GM18909 (cell line): Measurements from ENCODE around the gene NTF4.

Experiments used
- ATAC-seq: cut with Tn5 transposase; IDR thresholded peaks from one replicate; pipeline ENCODE4 v1.9.1; 2021; ENCODE audit warnings: mild to moderate bottlenecking; ENCODE audit not compliant: unreplicated experiment, poor library complexity

The NTF4 gene, protein sequence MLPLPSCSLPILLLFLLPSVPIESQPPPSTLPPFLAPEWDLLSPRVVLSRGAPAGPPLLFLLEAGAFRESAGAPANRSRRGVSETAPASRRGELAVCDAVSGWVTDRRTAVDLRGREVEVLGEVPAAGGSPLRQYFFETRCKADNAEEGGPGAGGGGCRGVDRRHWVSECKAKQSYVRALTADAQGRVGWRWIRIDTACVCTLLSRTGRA

DNA sequence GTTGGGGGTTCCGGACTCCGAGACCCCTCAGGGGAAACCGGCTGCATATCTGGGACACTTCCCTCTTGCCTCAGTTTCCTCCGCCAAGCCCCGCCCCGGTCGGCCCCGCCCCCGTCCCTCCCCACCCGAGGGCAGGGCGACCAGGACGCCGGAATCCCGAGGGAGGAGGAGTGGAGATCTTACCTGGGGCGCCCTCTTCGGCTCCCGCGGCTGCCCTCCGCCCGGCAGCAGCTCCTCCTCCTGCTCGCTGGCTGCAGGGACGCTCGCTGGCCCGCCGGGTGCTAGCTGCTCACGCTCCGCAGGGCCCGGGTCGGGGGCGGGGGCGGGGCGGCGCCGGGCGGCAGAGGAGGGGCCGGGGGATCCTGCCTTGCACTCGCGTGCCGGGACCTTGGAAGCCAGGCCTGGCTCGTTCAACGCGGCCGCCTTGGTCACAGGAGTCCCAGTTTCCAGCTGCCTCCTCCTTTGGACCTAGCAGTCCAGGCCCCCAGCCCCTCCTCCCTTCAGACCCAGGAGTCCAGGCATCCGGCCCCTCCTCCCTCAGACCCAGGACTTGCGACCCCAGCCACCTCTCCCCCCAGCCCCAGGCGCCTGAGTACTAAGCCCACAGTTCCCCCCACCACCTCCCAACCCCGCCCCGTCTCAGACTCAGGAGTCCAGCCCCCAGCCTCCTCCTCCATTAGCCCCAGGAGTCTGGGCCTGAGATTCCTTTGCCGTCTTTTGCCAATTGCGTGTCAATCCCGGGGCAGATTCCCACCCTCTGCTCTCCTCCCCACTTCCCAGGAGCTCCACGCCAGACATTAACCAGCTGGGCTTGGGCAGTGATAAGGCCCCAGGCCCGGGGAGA lies at the start of gene NTF4:
Gene NTF4 (minus strand): TSS at position 51 of the 844 bp plus-strand sequence. CDS start 2,821 bp downstream, outside the sequence.
- ATAC-seq: no peak

DNA sequence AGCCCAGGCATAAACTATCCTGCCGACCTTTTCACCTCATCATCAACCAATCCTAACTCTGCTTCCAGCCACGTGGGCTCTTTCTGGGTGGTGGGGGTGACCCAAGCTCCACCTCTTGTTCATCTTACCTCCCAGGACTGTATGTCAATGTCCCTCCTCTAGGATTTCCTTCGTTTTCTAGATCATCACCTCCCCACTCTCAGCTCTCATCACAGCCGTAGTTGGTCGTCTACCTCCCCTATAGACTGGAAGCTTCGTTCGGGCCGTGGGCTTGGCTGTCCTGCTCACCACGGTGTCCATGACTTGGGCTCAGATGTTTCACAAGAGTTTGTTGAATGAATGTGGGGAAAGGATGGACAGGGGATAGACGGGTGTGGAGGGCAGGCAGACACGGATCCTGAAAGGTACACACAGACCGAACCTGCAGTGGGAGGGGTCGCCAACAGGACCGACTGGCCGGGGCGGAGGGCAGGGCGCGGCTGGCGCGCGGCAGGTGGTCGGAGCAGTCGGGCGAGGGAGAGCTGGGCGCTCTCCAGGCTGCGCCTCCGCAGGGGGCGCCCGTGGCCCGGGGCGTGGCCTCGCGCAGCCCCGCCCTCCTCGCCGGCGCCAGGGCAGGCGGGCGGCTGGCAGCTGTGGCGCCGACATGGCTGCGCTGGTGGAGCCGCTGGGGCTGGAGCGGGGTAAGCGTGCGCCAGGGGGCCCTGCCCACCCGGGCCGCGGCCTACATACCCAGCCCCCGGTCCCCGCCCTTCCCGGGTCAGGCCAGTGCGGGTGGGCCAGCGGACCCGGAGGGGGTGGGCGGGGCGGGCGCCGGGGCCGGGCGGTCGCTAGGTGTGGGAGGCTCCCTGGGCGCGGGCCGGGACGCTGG lies 49.4 kb upstream of the NTF4 start, which contains the start of gene LIN7B:
Gene LIN7B (plus strand): TSS at position 609 of the 868 bp plus-strand sequence. CDS start 35 bp downstream, at position 644.
- ATAC-seq: no peak

DNA sequence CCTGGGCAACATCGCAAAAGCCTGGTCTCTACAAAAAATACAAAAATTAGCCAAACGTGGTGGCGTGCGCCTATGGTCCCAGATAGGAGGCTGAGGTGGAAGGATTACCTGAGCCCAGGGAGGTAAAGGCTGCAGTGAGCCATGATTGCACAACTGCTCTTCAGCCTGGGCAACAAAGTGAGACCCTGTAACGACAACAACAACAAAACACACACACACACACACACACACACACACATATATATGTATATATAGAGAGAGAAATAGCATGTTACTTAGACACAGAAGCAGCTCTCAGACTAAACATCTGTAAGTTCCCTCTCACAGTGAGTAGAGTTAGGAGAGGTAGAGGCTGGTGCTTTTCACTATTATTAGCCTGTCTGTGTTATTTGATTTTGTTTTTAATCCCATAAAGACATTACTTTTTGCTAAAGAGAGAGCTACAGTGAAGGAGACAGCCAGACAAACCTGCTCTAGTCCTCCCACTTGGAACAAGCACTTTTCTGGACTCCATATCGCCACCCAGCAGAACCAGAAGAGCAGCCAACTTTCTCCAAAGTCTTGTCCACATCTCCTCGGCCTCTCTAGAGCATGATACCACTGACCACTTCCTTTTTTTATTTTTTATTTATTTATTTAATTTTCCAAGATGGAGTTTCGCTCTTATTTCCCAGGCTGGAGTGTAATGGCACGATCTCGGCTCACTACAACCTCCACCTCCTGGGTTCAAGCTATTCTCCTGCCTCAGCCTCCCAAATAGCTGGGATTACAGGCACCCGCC lies 46.8 kb upstream of the NTF4 start:
- no peak for ATAC-seq

DNA sequence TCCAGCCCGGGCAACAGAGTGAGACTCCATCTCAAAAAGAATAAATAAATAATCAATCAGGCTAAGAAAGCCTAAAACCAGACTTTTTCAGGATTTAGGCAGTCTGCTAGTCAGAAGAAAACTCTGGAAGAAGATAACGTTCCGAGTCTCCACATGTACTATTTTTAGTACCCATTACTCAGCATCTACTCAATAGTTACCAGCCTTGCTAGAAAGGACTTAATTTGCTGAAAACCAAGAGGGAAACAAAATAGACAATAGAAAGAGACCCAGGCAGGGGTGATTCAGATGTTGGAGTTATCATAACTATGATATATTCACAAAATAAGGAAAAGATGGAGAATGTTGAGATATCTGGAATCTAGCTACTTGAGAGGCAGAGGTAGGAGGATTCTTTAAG lies 45.9 kb upstream of the NTF4 start:
- ATAC-seq: no peak

DNA sequence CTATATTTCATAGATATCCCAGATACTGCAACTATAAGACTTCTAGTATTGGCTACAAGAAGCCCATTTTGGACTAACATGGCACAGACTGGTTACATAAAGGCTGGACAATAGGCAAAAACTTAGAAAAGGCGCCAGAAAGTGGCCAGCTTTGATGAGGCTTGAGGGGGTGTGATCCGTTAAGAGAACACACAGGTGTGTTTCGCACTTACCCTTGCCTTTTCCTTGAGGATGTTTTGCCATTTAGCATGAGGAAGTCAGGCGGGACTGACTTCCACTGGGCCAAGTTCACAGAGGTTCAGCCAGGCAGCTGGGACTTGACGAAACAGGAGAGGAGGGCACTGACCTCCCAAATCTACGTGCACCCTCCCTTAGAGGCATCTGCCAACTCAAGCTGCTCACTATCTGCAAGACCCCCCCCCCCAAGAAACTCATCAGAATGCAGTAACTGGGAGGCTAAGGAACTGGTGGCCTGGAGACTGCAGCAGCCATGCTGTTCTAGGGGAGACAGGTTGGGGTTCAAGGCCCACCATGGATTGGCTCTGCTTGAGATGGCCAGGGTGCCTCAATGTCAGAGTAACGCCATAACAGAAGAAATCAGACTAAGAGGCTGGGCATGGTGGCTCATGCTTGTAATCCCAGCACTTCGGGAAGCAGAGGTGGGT lies 45.1 kb upstream of the NTF4 start:
- ATAC-seq: no peak

DNA sequence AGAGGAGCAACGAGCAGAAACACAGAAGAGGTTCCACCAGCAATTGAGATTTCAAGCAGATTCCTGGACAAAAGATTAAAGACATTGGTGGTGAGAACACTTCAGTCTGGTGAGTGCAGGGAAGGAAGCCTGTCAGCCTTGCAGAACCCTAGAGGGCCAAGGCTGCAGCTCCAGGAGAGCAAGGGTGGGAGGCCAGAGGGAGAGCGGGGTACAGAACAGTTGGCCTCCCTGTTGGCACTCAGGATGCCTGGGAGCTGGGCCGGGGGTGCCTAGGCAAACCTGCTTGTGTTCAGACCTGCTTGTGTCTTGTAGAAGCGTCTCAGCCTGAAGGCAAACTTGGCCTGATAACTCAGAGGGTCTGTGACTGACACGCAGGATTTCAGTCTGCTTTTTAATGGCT lies 44.4 kb upstream of the NTF4 start:
- no peak for ATAC-seq

DNA sequence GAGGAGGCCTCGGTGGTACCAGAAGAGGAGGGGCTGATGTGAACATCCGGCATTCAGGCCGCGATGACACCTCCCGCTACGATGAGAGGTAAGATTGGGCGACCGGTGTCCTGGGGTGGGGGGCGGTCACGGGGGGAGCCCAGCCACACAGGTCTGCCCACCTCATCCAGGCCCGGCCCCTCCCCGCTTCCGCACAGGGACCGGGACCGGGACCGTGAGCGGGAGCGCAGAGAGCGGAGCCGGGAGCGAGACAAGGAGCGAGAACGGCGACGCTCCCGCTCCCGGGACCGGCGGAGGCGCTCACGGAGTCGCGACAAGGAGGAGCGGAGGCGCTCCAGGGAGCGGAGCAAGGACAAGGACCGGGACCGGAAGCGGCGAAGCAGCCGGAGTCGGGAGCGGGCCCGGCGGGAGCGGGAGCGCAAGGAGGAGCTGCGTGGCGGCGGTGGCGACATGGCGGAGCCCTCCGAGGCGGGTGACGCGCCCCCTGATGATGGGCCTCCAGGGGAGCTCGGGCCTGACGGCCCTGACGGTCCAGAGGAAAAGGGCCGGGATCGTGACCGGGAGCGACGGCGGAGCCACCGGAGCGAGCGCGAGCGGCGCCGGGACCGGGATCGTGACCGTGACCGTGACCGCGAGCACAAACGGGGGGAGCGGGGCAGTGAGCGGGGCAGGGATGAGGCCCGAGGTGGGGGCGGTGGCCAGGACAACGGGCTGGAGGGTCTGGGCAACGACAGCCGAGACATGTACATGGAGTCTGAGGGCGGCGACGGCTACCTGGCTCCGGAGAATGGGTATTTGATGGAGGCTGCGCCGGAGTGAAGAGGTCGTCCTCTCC lies 43.2 kb upstream of the NTF4 start:
- no peak for ATAC-seq

DNA sequence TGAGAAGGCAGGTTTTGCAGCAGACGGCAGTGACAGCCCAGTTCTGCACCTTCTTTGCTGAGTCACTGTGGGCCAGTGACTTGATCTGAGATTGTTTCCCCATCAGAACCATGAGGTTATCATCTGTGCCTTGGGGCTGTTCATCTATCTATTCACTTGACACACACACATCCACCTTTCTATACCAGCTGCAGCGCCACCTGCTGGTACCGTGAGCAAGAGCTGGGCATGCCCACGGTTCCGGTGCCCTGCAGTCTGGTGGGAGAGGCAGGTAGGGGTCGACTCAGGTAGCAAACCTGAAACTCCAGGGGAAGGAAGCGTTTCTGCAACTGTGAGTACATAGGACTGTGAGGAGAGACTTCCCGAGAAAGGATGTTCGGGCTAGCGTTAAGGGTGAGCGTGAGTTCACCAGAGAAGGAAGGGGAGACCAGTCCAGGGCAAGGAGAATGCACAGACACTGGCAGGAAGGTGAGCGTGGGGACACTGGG lies 42.1 kb upstream of the NTF4 start:
- ATAC-seq: no peak

DNA sequence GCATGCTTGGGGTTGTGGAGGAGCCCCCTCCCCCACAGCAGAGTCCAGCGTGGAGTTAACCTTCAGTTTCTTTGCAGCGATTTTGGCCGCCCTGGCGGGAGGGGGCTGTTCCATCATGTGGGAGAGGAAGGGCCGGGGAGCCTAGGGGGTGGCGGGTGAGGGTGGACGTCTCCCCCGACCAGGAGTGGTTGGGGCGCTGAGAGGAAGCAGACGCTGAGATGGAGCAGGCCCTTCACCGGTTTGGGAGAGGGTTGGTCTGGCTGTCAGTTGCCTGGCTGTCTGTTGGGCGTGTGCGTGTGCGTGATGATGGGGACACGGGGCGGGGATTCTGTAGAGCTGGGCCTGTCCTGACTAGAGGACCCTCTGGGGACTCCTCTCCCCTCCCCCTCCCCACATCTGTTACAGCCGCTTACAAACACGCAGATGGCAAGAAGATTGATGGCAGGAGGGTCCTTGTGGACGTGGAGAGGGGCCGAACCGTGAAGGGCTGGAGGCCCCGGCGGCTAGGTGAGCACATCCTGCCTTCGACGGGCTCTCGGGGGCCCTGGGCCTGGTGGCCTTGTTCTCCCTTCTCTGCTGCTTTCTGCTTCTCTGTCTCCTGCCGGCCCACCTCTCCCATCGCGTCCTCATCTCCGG lies 39.7 kb upstream of the NTF4 start:
- ATAC-seq: no peak

DNA sequence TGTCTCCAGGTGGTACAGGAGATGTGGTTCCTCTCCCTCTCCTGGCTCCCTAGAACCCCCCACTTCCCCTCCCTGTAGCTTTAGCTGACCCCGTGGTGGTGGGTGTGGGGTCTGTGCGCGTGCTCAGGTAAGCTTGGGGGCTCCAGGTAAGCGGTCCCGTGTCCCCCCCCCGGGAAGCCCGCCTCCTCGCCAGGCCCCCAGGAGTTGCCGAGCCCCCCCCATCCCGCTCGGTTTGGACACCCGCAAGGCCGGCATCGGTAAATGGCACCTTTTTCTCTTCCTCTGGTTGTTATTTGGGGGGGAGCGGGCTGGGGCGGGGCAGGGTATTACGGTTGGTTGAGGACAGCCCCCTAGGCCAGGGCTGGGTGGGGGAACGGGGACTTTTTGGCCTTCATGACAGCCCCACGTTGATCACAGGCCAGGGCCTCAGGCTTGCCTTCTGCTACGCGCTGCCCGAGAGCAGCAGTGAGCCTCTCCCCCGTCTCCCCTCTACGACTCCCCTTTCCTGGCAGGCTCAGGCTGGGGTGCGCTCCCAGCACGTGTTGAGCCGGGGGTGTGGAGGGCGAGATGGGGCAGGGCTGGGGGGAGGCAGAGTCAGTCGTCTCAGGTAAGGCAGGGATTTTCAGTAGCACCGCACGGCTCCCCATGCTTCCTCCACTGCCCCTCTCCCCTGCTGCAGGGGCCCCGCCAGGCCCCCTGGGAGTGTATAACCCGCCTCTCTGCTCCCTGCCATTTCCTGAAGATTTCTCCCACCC lies 38.9 kb upstream of the NTF4 start:
- ATAC-seq: no peak

DNA sequence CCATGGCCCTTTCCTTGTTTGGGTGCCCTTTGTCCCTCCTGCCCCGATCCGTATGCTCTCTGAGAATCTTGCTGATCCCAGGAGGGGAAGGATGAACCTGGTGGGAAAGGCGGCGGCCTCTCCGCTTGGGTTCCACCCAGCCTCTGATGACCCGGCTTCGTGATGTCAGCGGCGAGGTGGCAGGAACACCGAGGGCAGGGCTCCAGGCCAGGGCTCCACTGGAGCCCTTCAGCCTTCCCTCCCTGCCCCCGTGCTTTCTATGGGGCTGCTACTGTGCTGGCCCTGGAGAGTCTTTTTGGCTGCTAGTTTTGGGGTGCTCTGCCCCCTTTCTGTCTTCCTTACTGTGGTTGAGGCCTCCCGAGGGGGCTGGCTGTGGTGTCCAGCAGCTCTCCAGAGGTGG lies 37.7 kb upstream of the NTF4 start:
- no peak for ATAC-seq

DNA sequence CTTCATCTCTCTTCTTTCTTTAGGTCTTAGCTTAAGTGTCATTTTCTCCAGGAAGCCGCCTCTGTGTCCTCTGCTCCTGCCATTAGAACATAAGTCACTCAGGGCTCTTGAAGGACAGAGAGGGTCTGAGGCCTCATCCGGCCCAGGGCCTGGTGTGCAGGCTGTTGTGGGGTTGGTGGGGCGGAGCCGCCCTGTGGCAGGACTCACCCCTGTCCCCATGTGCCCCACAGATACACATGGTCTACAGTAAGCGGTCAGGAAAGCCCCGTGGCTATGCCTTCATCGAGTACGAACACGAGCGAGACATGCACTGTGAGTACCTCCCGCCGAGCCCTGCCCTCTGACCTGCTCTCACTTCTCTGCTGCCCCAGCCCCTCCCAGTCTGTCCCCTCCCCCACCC lies 36.5 kb upstream of the NTF4 start:
- no peak for ATAC-seq

DNA sequence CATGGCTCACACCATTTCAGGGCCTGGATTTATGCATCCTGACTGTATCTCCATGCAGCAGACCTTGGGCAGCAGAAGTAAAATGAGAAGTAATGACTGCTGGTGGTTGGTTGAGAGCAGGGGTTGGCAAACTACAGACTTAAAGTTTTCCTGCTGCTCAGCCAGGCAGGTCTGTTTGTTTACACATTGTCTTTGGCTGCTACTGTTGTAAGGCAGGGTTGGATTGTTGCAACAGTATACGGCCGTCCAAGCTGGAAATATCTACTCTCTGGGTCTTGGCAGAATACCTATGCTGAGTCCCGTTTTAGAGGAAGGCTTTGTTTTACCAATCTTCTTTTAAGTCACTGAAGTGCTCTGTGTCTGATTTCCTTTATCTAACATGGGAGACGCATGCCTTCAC lies 34.2 kb upstream of the NTF4 start:
- ATAC-seq: no peak

DNA sequence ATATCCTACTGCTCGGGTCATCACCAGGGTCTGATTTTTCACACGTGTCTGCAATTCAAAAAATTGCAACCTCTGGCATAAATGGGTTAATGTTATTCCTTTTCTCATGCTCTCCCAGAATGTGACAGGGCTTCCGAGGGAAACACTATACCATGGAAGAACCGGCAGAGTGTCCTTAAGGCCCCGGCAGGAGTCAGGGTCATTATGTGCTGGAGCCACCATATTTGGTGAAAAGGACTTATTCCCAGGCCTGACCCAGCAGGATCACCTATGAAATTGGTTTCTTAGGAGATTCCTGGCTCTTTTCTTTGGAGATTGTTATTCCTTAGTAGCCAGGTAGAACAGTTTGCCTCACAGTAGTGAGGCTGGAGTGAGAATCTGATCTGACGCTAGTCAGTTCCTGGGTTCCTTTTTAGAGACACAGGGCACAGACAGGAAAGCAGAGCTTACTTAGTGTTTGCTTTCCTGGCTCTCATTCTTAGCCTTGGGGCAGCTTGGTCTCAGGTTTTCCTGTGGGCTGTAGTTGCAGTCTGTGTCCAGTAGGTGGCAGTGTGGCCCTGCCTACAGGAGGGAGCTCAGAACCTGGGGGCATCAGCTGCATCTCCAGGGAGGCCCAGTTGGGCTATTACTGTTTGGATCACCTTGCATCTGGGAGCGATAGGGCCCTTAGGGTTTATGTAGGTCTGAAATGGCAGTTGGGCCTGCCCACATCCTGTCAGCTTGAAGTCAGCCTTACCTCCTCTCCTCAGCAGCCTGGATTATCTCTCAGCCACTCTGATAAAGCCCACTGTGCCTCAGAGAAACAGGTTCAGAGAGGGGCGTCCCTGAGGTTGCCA lies 33.1 kb upstream of the NTF4 start:
- ATAC-seq: no peak

DNA sequence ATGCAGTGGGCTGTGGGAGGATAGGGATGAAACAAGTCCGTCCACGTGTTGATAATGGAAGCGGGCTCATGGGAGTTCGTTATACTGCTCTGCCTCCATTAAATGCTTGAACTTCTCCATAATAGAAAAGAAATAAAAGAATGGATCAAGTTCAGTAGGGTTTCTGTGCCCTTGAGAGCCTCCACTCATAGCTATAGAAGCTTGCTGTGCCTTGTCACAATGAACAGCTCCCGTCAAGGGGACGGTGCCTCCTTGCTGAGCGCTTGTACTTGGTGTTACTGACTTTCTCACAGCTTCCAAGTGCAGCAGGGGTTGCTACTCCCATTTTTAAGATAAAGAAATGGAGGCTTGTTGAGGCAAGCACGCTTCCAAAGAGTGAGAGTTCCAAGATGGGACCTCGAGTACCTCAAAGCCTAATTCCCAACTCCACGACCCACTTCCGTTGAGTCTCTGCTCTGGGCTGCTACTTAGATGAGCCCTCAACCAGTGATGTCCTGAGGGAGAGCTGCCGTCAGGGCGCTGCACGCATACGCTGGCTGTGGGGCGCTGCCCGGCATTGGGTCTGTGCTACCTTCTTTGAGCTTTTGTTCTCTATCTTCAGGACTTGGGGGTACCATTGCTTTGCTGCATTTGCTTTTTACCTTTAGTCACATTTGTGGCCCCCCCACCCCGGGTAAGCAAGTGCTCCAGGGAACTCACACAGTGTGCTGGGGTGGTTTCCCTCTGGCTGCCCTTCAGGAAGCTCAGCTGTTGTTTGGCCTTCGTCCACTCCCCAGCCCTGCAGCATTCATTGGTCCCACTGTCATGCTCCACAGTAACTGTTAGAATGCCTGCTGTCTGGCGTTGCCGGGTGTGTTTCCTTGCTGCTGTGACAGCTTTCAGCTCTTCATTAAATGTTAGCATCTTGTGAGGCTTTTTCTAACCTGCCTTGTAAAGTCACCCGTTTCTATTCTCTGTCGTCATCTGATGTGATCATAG lies 30.2 kb upstream of the NTF4 start:
- no peak for ATAC-seq
